Stimulated activated memory B cell treated with anti-CD40 and anti-IgM and Interleukin-4, amounts not matched to agents 10 μg/mL and 1 μg/mL and 100 μg/mL, for 72 hours (primary cell): ENCODE data around the gene TAS2R41.

Experiments used
- ATAC-seq: fragments of 150-1000 bp; cut with Tn5 transposase; 2 replicates; pipeline ENCODE4 v1.10.0; 2021
- H3K27ac Mint-ChIP-seq: one replicate; pipeline ENCODE4 v1.8.0; 2022; ENCODE audit warnings: mild to moderate bottlenecking, mixed read lengths
- H3K27me3 Mint-ChIP-seq: one replicate; pipeline ENCODE4 v1.8.0; 2022; ENCODE audit warnings: mixed read lengths
- H3K36me3 Mint-ChIP-seq: one replicate; pipeline ENCODE4 v1.8.0; 2022; ENCODE audit warnings: mixed read lengths
- H3K4me1 Mint-ChIP-seq: one replicate; pipeline ENCODE4 v1.8.0; 2022; ENCODE audit warnings: mixed read lengths
- H3K4me3 Mint-ChIP-seq: one replicate; pipeline ENCODE4 v1.8.0; 2022; ENCODE audit warnings: mild to moderate bottlenecking, moderate library complexity, mixed read lengths
- H3K9me3 Mint-ChIP-seq: one replicate; pipeline ENCODE4 v1.8.0; 2022; ENCODE audit warnings: mixed read lengths

TAS2R41 gene, protein sequence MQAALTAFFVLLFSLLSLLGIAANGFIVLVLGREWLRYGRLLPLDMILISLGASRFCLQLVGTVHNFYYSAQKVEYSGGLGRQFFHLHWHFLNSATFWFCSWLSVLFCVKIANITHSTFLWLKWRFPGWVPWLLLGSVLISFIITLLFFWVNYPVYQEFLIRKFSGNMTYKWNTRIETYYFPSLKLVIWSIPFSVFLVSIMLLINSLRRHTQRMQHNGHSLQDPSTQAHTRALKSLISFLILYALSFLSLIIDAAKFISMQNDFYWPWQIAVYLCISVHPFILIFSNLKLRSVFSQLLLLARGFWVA

GRCh38 chr7:143477501-143478150 lies at the start of gene TAS2R41:
TSS of gene TAS2R41 (plus strand) at chr7:143477873. CDS start at chr7:143477873, 0 bp downstream.
- ATAC-seq, result no peak
- no peak within 1 kb of the TSS for H3K27ac Mint-ChIP-seq

GRCh38 chr7:143429770-143430698 lies 47.6 kb upstream of the TAS2R41 start:
- H3K36me3 Mint-ChIP-seq, result no peaks in the 10 kb centered on the region
- H3K27me3 Mint-ChIP-seq, result peaks cover 25% of the 10 kb centered on the region
- no peaks in the 10 kb centered on the region for H3K9me3 Mint-ChIP-seq
- H3K4me1 Mint-ChIP-seq, result peaks cover 9% of the 10 kb centered on the region
- no peak for ATAC-seq
- H3K4me3 Mint-ChIP-seq, result no peak overlapping the region
- H3K27ac Mint-ChIP-seq, result no peak overlapping the region

More at GRCh38 chr7:143477501-143478150, at the start of gene TAS2R41:
- Mint-ChIP-seq H3K36me3 (no peaks in the 10 kb centered on the region), H3K9me3 (peaks cover 13% of the 10 kb centered on the region), H3K4me3 (no peak within 1 kb of the TSS), H3K4me1 (peaks cover 4% of the 10 kb centered on the region), H3K27me3 (peaks cover 23% of the 10 kb centered on the region)

- Mint-ChIP-seq H3K36me3 (no peaks in the 10 kb centered on the region), H3K4me3 (no peak overlapping the region), H3K27ac (no peak overlapping the region), H3K27me3 (peaks cover 36% of the 10 kb centered on the region), H3K9me3 (no peaks in the 10 kb centered on the region), H3K4me1 (peaks cover 9% of the 10 kb centered on the region)
- ATAC-seq, result no peak
Observed at GRCh38 chr7:143431109-143431508, 46.6 kb upstream of the TAS2R41 start.

GRCh38 chr7:143433759-143434158 lies 43.9 kb upstream of the TAS2R41 start:
- H3K27ac Mint-ChIP-seq, result no peak overlapping the region
- H3K4me3 Mint-ChIP-seq, result no peak overlapping the region
- peaks cover 46% of the 10 kb centered on the region for H3K27me3 Mint-ChIP-seq
- H3K36me3 Mint-ChIP-seq, result no peaks in the 10 kb centered on the region
- no peak for ATAC-seq
- H3K9me3 Mint-ChIP-seq, result no peaks in the 10 kb centered on the region
- H3K4me1 Mint-ChIP-seq, result peaks cover 18% of the 10 kb centered on the region

DNA sequence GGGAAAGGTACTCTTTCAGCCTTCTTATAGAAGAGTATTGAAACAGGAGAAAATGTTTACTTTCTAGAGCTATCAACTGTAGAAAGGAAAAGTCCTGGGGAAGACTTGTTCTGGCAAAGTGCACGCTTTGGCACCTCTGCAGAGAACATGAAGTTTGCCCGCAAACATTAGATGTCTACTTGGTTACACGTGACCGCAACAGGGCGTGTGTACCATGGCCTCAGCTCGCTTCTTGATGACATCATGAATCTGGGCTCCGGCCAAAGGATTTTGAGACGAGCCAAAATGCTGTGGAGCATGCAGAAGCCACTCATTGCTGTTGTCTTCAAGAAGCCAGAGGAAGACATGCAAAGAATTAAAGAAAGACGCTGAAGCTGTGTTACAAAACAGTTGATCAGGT lies 43.0 kb upstream of the TAS2R41 start:
- no peak for ATAC-seq
- no peaks in the 10 kb centered on the region for H3K9me3 Mint-ChIP-seq
- H3K27ac Mint-ChIP-seq, result no peak overlapping the region
- peaks cover 18% of the 10 kb centered on the region for H3K4me1 Mint-ChIP-seq
- no peak overlapping the region for H3K4me3 Mint-ChIP-seq
- H3K27me3 Mint-ChIP-seq, result peaks cover 46% of the 10 kb centered on the region
- no peaks in the 10 kb centered on the region for H3K36me3 Mint-ChIP-seq

- Mint-ChIP-seq H3K4me1 (peaks cover 18% of the 10 kb centered on the region), H3K4me3 (no peak overlapping the region), H3K27me3 (peaks cover 46% of the 10 kb centered on the region), H3K27ac (no peak overlapping the region), H3K36me3 (no peaks in the 10 kb centered on the region), H3K9me3 (no peaks in the 10 kb centered on the region)
- ATAC-seq, result no peak
Observed at GRCh38 chr7:143435266-143435665, 42.4 kb upstream of the TAS2R41 start.

- Mint-ChIP-seq H3K27me3 (peaks cover 37% of the 10 kb centered on the region), H3K4me1 (peaks cover 18% of the 10 kb centered on the region), H3K36me3 (no peaks in the 10 kb centered on the region), H3K9me3 (no peaks in the 10 kb centered on the region), H3K4me3 (no peak overlapping the region), H3K27ac (no peak overlapping the region)
- ATAC-seq, result no peak
Observed at GRCh38 chr7:143436325-143436946, 41.2 kb upstream of the TAS2R41 start.

GRCh38 chr7:143437578-143437977 lies 40.1 kb upstream of the TAS2R41 start:
- Mint-ChIP-seq H3K27ac (no peak overlapping the region), H3K4me3 (no peak overlapping the region), H3K4me1 (peaks cover 18% of the 10 kb centered on the region), H3K27me3 (peaks cover 31% of the 10 kb centered on the region), H3K36me3 (no peaks in the 10 kb centered on the region), H3K9me3 (no peaks in the 10 kb centered on the region)
- no peak for ATAC-seq

DNA sequence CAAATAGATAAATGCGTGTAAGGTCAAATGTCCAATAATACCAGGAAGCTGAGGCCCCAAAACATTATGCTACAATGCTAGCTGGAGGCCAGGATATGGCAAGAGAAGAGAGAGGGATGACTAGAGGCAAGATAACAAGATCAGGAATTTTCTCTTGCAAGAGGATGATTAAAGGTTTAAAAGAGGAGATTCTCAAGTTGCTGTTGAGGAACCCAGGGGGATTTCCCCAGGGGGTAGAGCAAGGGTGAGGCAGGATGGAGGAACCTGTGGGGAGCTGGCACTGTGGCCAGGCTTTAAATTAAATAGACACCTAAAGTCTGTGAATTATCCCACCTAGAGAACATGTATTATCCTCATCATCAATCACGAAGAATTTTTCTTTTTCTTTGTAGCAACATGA lies 37.8 kb upstream of the TAS2R41 start:
- Mint-ChIP-seq H3K9me3 (no peaks in the 10 kb centered on the region), H3K4me3 (no peak overlapping the region), H3K27me3 (peaks cover 22% of the 10 kb centered on the region), H3K36me3 (no peaks in the 10 kb centered on the region), H3K27ac (no peak overlapping the region), H3K4me1 (peaks cover 18% of the 10 kb centered on the region)
- no peak for ATAC-seq

DNA sequence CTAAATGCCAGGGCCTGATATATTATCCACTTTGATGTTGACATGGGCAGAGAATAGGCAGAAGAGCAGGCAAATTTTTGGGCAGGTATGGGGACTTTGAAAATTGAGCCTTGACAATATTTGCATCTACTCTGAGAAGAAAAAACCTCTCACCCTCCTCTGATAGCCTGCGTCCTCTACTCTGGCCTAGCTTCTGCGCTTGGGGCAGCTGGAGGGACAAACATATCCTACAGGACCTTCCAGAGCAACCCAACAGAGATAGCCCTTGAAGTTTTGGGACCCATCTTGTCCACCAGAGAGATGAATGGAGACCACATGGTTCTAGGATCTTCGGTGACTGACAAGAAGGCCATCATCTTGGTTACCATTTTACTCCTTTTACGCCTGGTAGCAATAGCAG lies 34.5 kb upstream of the TAS2R41 start, which contains the start of gene TAS2R60:
TAS2R60 (plus strand) TSS at position 301 of the 400 bp plus-strand sequence; CDS start at position 301, 0 bp downstream.
- Mint-ChIP-seq H3K9me3 (no peaks in the 10 kb centered on the region), H3K36me3 (no peaks in the 10 kb centered on the region), H3K4me3 (no peak within 1 kb of the TSS), H3K4me1 (no peaks in the 10 kb centered on the region), H3K27ac (no peak within 1 kb of the TSS), H3K27me3 (no peaks in the 10 kb centered on the region)
- ATAC-seq, result no peak

- no peaks in the 10 kb centered on the region for H3K36me3 Mint-ChIP-seq
- H3K27ac Mint-ChIP-seq, result no peak overlapping the region
- H3K4me3 Mint-ChIP-seq, result no peak overlapping the region
- no peaks in the 10 kb centered on the region for H3K4me1 Mint-ChIP-seq
- H3K27me3 Mint-ChIP-seq, result no peaks in the 10 kb centered on the region
- no peaks in the 10 kb centered on the region for H3K9me3 Mint-ChIP-seq
- ATAC-seq, result no peak
Observed at GRCh38 chr7:143444063-143444782, 33.5 kb upstream of the TAS2R41 start.

DNA sequence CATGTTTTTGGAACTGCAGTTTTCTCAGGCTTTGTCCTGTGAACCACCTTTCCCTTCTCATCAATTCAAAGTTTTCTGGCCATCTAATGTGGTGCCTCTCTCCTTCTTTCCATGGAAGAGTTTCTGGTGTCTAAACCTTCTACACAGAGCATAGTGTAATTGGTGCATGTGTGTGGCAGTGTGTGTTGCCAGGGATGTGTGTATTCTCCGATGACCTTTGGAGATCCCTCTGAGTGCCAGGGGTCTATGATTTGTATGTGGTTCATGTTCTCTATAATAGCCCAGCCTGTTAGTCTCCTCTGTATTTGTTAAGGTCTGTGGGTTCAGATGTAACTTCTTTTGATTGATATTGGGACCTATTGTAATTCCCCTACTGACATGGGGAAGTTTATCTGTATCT lies 32.9 kb upstream of the TAS2R41 start:
- Mint-ChIP-seq H3K9me3 (no peaks in the 10 kb centered on the region), H3K27me3 (no peaks in the 10 kb centered on the region), H3K27ac (no peak overlapping the region), H3K4me3 (no peak overlapping the region), H3K4me1 (no peaks in the 10 kb centered on the region), H3K36me3 (no peaks in the 10 kb centered on the region)
- no peak for ATAC-seq

GRCh38 chr7:143447466-143447865 lies 30.2 kb upstream of the TAS2R41 start:
- no peaks in the 10 kb centered on the region for H3K9me3 Mint-ChIP-seq

DNA sequence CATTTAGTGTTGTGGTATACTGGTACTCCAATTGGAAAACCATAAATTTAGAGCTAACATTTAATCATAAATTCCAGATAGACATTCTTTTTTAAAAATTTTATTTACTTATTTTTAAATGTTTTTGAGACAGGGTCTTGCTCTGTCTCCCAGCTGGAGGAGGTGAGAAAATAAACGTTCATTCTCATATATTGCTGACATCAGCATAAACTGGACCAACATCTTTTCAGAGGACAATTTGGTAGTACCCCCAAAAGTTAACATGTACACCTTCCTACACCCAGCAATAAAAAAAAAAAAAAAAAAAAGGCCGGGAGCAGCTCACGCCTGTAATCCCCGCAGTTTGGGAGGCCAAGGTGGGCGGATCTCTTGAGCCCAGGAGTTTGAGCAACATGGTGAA lies 29.2 kb upstream of the TAS2R41 start:
- ATAC-seq, result no peak
- Mint-ChIP-seq H3K4me1 (no peaks in the 10 kb centered on the region), H3K4me3 (no peak overlapping the region), H3K27me3 (peaks cover 21% of the 10 kb centered on the region), H3K27ac (no peak overlapping the region), H3K36me3 (no peaks in the 10 kb centered on the region), H3K9me3 (no peaks in the 10 kb centered on the region)

More at GRCh38 chr7:143447466-143447865, 30.2 kb upstream of the TAS2R41 start:
- no peak for ATAC-seq
- Mint-ChIP-seq H3K4me1 (no peaks in the 10 kb centered on the region), H3K4me3 (no peak overlapping the region), H3K27ac (no peak overlapping the region), H3K27me3 (peaks cover 12% of the 10 kb centered on the region), H3K36me3 (no peaks in the 10 kb centered on the region)
